ENCODE results near the gene RASSF5.

The RASSF5 gene

DNA sequence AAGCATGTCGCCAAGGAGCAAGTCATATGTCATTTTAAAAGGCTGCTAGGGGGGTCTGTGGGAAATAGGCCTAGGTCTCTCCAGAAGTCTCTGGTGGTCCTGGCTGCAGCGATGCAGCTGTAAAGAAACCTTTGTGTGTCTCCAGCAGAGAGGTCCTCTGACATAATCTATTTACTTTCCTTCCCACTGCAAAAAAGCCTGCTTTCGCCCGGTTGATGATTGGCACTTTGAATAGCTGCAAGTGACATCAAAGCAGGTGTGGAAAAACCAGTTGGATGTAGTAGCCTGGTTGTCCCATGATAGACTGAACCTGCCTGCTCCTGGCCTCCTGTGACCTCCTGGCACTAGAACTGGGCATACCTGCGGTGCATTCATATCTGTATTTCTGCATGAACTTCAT lies 13.8 kb downstream of the RASSF5 start:
- peaks cover 2% of the 10 kb centered on the region for H3K27me3 ChIP-seq
- no peak for DNase-seq
- no peaks in the 10 kb centered on the region for H3K9me3 ChIP-seq
- H3K4me3 ChIP-seq (ENCODE audit: low read depth, low read length), result no peak overlapping the region
- no peaks in the 10 kb centered on the region for H3K36me3 ChIP-seq
- TF ChIP-seq, protein P1, sequence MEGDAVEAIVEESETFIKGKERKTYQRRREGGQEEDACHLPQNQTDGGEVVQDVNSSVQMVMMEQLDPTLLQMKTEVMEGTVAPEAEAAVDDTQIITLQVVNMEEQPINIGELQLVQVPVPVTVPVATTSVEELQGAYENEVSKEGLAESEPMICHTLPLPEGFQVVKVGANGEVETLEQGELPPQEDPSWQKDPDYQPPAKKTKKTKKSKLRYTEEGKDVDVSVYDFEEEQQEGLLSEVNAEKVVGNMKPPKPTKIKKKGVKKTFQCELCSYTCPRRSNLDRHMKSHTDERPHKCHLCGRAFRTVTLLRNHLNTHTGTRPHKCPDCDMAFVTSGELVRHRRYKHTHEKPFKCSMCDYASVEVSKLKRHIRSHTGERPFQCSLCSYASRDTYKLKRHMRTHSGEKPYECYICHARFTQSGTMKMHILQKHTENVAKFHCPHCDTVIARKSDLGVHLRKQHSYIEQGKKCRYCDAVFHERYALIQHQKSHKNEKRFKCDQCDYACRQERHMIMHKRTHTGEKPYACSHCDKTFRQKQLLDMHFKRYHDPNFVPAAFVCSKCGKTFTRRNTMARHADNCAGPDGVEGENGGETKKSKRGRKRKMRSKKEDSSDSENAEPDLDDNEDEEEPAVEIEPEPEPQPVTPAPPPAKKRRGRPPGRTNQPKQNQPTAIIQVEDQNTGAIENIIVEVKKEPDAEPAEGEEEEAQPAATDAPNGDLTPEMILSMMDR (IDR thresholded peaks at IDR 0.05; ENCODE audit: low read depth, low read length), result no peak
- H3K4me1 ChIP-seq, result no peaks in the 10 kb centered on the region

DNA sequence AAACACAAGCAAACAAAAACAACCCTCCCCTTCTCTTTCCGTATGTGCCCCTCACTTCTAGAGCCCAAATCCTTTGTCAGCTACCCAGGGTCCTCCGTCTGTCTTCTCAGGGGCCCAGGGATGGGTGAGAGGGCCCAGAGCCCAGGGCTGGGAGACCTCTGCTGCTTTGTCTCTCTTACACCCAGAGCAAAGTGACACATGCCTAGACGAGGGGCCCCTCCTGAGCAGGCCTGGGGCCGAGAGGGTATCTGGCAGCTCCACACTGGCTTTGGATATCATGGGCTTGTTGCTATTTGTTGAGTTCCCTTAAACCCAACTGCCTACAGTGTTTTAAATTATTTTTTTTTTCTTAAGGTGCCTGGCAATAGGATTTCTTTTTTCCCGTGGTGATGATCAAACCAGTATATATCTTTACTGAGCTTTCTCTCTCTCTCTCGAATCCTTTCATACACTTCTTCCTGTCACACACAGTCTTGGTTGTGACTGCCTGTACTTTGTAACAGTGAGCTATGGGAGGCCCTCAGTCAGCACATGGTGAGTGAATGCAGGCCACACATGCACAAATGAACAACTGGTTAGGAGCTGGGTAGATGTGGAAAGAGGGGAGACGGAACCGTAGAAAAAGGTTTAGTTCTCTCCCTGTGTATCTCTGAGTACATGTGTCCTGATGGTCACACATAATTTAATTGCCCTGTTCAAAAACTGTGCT lies 14.5 kb downstream of the RASSF5 start:
- DNase-seq, result no peak
- H3K36me3 ChIP-seq, result no peaks in the 10 kb centered on the region
- no peaks in the 10 kb centered on the region for H3K4me1 ChIP-seq
- peaks cover 2% of the 10 kb centered on the region for H3K27me3 ChIP-seq
- H3K9me3 ChIP-seq, result no peaks in the 10 kb centered on the region
- H3K4me3 ChIP-seq (ENCODE audit: low read depth, low read length), result no peak overlapping the region
- TF ChIP-seq, protein P1 (IDR thresholded peaks at IDR 0.05; ENCODE audit: low read depth, low read length), result no peak

DNA sequence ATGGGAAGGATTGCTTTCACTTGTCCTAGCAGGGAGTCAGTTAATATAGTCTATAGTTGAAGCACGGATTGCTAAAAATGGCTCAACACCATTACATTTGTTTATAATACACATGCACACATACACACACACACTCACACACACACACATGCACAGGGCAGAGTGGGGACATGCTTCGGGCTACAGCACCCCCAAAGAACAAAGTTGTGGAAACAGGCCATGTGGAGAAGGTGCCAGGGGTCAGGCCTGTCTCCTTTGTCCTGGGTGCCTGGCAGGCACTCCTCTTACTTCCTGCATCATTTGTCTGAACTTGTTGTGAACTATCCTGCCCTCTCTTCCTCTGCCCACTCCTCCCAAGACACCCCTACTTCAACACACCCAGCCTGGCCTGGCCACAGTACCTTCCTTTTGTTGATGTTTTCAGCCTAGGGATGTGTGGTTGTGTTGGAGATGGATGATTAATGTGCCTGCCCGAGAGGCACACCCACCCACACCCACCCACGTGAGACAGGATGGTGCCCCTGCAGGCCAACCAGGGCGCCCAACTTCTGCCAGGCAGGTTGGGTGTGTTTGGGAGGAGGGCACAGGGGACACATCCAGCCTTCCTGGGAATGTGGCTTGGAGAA lies 17.5 kb downstream of the RASSF5 start:
- TF ChIP-seq, protein P1 (IDR thresholded peaks at IDR 0.05; ENCODE audit: low read depth, low read length), result no peak
- DNase-seq, result no peak
- Histone ChIP-seq H3K4me1 (no peaks in the 10 kb centered on the region), H3K9me3 (no peaks in the 10 kb centered on the region), H3K27me3 (peaks cover 3% of the 10 kb centered on the region; the same call in 1 of the 2 replicates), H3K4me3 (ENCODE audit: low read depth, low read length) (no peak overlapping the region), H3K36me3 (no peaks in the 10 kb centered on the region)

DNA sequence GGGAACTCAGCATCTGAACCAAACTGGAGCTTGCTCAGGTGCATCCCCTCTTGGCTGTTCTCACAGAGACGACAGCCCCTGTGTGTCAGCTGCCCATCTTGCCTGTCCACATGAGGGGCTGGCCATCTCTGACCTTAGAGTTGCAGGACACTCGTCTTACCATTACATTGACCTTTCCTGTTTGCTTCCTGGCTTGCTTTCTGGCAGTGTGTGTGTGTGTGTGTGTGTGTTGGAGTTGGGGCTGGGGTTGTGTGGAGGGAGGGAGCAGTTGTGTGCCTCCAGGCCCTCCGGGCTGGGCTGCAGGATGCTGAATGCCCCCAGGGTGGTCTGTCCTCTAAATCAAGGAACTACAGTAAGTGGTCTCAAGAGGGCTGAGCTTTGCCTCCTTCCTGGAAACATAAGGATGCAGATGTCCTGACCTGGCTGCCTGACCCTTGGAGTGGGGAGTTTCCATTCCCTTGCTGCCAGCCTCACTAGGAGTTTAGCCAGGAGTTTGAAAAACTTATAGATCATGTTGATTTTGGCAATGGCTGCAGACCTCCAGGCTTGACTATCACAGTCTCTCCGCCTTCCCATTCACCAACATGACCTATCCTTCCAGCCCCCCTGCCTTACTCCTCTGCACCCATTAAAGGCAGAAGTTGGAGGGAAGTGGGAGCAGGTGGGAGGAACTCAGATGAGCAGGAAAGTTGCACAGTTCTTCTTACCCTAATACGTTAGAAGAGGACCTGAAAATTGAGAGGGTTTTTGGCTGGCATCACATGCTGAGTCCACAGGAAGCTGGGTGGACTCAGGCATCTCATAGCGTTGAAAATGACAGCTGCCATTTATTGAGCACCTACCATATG lies 19.0 kb downstream of the RASSF5 start:
- no peaks in the 10 kb centered on the region for H3K4me1 ChIP-seq
- TF ChIP-seq, protein P1 (IDR thresholded peaks at IDR 0.05; ENCODE audit: low read depth, low read length), result no peak
- no peak overlapping the region for H3K4me3 ChIP-seq (ENCODE audit: low read depth, low read length)
- H3K36me3 ChIP-seq, result no peaks in the 10 kb centered on the region
- DNase-seq, result no peak
- peaks cover 3% of the 10 kb centered on the region; the same call in 1 of the 2 replicates for H3K27me3 ChIP-seq
- H3K9me3 ChIP-seq, result no peaks in the 10 kb centered on the region

DNA sequence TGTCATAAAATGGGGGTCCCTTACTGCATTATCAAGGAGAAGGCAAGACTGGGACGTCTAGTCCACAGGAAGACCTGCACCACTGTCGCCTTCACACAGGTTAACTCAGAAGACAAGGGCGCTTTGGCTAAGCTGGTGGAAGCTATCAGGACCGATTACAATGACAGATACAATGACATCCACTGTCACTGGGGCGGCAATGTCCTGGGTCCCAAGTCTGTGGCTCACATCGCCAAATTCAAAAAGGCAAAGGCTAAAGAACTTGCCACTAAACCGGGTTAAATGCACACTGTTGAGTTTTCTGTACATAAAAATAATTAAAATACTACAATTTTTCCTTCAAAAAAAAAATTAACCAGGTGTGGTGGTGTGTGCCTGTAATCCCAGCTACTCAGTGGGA lies 22.1 kb downstream of the RASSF5 start:
- TF ChIP-seq, protein P1 (IDR thresholded peaks at IDR 0.05; ENCODE audit: low read depth, low read length), result no peak
- Histone ChIP-seq H3K27me3 (peaks cover 3% of the 10 kb centered on the region; the same call in 1 of the 2 replicates), H3K4me3 (ENCODE audit: low read depth, low read length) (no peak overlapping the region), H3K4me1 (no peaks in the 10 kb centered on the region), H3K36me3 (no peaks in the 10 kb centered on the region), H3K9me3 (no peaks in the 10 kb centered on the region)
- no peak for DNase-seq
